Activated T-cell treated with anti-CD3 and anti-CD28 coated beads, Interleukin-2, amount 50 U/mL, for 4 hours (primary cell): ENCODE measurements around the gene CACNA1A. TPM values are rescaled to one million over a fixed set of nuclear protein-coding genes. Genes with fewer than 3 reads are reported as not detected.
A peak's percentile ranks its signal among the peaks of the same experiment; 100 is the strongest.

ENCODE experiments used
- ATAC-seq, 2 donors: fragments of 200-7000 bp; cut with Tn5 transposase; one replicate each; pipeline ENCODE4 v1.10.0; 2021
- DNase-seq: peaks from one replicate; pipeline ENCODE4 v3.0.0-alpha.2; 2020
- H3K27me3 Mint-ChIP-seq: one replicate; pipeline ENCODE4 v1.8.0; 2021; ENCODE audit warnings: low read depth, mixed read lengths
- H3K36me3 Mint-ChIP-seq: one replicate; pipeline ENCODE4 v1.8.0; 2022; ENCODE audit warnings: mixed read lengths; ENCODE audit not compliant: insufficient read depth
- H3K4me1 Mint-ChIP-seq: one replicate; pipeline ENCODE4 v1.8.0; 2021; ENCODE audit warnings: low read depth, mixed read lengths
- H3K4me3 Mint-ChIP-seq: one replicate; pipeline ENCODE4 v1.8.0; 2021; ENCODE audit warnings: mild to moderate bottlenecking, moderate library complexity, mixed read lengths
- H3K9me3 Mint-ChIP-seq: one replicate; pipeline ENCODE4 v1.8.0; 2021; ENCODE audit warnings: mixed read lengths
- total RNA-seq, 3 donors: library from RNA; stranded (reverse); gene quantifications; one replicate each; pipeline ENCODE4 v1.2.1, GENCODE V29; 2021

CACNA1A gene
- total RNA-seq, 3 donors from 2014 or later, result 0.16 to 0.43 (median 0.20) TPM

DNA sequence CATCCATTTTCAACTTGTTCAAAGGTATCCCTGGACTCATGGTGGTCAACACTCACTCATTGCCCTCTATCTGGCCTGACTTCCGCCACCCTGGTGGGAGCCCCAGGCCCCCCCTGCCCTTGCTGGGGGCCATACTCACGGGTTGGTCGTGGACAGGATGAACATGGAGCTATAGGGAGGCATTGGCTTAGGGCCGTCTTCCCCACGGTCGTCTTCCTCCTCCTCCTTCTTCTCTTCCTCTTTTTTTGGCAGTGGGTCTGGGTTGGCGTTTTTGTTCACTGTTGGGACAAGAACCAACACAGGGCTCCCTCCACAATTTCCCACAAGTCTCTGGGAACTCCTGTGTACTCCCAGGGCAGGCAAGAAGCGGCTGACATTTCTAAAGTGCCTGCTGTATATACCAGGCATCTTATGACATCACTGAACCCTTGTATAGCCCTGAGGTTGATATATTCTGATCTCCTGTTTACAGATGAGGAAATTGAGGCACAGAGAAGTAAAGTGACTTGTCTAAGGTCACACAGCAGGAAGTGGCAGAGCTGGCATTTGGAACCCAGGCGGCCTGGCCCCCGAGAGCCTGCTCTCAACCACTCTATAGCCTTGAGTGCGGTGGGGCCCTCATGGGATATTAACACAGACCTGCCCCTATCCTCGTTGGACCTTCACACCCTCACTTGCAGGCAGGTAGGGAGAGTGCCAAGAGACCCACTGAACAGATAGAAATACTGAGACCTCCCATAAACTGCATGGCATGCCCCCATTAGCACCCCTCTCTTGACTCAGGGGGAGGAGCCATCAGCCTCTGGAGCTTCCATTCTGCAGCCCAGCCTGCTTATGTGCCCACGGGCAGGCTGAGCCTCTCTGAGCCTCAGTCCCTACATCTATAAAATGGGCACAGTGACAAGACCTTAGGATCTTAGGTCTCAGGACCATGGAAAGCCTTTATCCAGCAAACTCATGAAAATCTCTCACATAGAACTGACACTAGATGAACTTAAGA, 221.1 kb downstream of the CACNA1A start:
- Mint-ChIP-seq H3K4me1 (peaks cover 3% of the 10 kb centered on the region), H3K36me3 (no peaks in the 10 kb centered on the region), H3K4me3 (no peak overlapping the region), H3K27me3 (no peaks in the 10 kb centered on the region), H3K9me3 (no peaks in the 10 kb centered on the region)
- ATAC-seq (no peak), DNase-seq (no peak)

DNA sequence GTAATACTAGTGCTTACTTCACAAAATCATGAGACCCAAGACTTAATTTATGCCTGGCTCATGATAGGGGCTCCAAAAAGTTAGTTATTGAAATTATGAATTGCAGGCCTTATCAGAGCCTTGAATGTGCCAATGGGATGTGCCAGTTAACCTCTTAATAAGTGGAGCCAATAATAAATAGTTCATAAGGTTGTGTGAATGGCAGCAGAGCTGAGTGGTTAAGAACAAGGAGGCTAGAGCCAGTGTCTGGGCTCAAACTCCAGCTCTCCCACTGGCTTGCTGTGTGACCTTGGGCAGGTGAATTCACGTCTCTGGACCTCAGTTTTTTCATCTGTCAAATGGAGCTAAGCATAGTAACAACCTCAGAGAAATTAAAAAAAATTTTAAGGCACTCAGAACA, 222.4 kb downstream of the CACNA1A start:
- Mint-ChIP-seq H3K4me3 (no peak overlapping the region), H3K9me3 (no peaks in the 10 kb centered on the region), H3K27me3 (no peaks in the 10 kb centered on the region), H3K36me3 (no peaks in the 10 kb centered on the region), H3K4me1 (peaks cover 3% of the 10 kb centered on the region)
- no peak for ATAC-seq
- DNase-seq, result no peak

DNA sequence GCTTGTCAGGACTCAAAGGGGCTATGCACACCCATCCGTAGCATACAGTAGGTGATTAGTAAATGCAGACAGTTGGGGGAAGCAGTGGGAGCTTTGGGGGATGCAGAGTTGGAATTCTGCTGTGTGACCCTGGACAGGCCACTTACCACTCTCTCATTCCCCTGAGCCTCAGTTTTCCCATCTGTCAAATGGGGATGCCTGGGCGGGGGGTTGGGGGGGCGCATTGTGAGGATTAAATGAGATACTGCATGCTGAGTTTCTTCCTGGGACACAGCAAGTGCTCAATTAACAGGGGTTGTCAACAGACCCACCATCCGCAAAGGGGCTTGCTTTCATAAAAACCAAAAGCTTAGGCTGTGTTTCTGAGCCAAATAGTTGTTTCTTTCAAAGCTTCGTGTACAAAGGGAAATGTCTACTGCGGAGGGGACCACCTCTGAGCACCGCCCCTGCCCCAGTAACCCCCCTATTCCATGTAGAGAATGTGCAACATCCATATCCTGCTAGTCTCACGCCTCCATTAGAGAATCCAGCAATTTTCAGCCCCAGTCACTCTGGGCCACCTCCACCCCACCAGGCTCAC, 223.7 kb downstream of the CACNA1A start:
- H3K36me3 Mint-ChIP-seq, result no peaks in the 10 kb centered on the region
- no peak overlapping the region for H3K4me3 Mint-ChIP-seq
- DNase-seq, result no peak
- no peaks in the 10 kb centered on the region for H3K9me3 Mint-ChIP-seq
- peaks cover 14% of the 10 kb centered on the region for H3K4me1 Mint-ChIP-seq
- no peaks in the 10 kb centered on the region for H3K27me3 Mint-ChIP-seq
- ATAC-seq, result no peak

DNA sequence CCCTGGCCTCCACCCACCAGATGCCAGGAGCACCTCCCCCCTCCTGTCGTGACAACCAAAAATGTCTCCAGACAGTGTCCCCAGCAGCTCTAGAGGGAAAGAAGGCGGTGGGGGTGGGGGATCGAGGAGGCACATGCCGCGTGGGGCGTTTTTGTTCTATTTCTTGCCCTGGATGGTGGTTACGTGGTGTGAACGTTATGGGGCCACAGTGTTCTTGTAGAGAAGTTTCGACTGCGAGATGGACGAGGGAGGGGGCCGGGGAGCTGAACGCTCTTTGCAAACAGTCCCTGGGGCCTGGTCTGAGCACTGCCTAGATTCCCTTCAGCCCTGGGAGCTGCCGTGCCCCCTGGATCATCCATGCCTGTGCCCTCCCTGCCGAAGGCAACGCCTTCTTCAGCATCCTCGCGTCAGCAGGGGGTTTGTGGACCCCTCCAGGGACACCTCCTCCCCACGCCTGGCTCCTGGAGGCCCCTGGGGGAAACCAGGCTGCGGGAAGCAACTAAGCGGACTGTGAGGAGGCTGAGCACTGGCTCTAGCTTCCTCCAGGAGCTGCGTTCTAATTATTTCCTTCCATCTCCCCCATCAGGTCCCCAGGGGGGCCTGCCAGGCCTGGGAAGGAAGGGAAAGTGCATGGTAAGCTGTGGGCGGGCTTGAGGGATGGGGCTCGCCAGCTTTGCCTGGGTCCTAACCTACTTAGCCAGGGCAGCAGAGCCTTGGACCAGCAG, 224.6 kb downstream of the CACNA1A start:
- DNase-seq (no peak), ATAC-seq (no peak)
- Mint-ChIP-seq H3K27me3 (no peaks in the 10 kb centered on the region), H3K9me3 (no peaks in the 10 kb centered on the region), H3K4me1 (peaks cover 20% of the 10 kb centered on the region), H3K36me3 (no peaks in the 10 kb centered on the region), H3K4me3 (no peak overlapping the region)

DNA sequence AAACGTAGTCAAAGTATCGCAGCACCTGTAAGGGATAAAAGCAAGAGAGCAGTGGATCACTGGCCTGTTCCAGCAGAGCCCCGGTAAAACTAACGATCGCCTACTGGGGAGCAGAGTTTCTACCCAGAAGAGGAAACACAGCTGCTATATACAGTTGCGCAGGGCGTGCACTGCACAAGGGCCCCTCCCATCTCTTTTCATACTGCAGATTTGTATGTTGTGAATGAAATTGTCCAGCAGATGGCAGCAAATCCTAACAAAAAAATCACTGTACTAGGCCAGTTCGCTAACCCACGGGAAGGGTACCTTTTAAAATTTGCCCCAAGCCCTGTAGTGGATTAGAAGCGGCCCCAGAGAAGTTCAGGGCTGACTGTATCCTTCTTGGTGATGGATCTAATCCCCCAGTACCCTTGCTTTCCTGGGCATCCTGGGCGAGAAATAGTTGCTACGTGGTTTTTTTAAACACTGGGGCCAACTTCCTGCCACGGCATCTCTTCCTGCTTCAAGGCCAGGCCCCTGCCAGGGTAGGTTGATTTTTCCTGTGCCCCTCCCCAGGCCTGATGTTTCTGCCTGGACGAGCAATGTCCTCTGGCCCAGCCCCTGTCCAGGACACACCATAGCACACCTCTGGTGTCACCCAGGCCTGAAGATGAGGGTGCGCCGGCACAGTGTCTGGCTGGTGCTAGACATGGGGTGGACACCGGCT, 229.0 kb downstream of the CACNA1A start:
- no peaks in the 10 kb centered on the region for H3K9me3 Mint-ChIP-seq
- ATAC-seq (peak; percentile 97), DNase-seq (peak; percentile 48)
- H3K4me1 Mint-ChIP-seq, result peaks cover 26% of the 10 kb centered on the region
- peak overlapping the region; percentile 17 for H3K4me3 Mint-ChIP-seq
- H3K36me3 Mint-ChIP-seq, result no peaks in the 10 kb centered on the region
- H3K27me3 Mint-ChIP-seq, result no peaks in the 10 kb centered on the region

DNA sequence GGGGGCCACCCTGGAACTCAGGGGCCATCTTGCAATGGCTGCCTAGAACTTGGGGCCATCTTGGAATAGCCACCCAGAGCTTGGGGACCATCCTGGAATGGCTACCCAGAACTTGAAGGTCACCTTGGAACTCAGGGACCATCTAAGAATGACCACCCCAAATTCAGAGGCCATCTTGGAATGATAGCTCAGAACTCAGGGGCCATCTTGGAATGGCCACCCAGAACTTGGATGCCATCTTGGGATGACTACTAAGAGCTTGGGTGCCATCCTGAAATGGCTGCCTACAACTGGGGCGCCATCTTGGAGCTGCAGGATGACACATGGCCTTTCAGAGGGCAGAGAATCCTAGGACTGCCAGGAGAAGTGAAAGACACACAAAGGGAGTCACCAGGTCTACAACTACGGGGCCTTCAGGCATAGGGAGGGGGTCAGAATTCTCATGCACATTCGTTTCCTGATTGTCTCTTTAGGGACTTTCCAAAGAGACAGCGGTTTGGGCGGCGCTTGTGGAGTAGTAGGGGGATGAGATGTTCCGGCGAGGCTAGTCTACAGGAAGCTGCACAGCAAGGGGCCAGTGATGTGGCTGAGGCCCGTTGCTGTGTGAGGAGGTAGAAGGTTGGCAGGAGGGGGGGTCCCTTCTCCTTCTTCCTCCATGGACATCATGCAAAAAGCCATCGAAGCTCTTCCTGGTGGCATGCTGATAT, 231.1 kb downstream of the CACNA1A start:
- H3K27me3 Mint-ChIP-seq, result no peaks in the 10 kb centered on the region
- H3K4me1 Mint-ChIP-seq, result peaks cover 23% of the 10 kb centered on the region
- H3K4me3 Mint-ChIP-seq, result no peak overlapping the region
- no peaks in the 10 kb centered on the region for H3K36me3 Mint-ChIP-seq
- ATAC-seq, result no peak
- DNase-seq, result no peak
- no peaks in the 10 kb centered on the region for H3K9me3 Mint-ChIP-seq

DNA sequence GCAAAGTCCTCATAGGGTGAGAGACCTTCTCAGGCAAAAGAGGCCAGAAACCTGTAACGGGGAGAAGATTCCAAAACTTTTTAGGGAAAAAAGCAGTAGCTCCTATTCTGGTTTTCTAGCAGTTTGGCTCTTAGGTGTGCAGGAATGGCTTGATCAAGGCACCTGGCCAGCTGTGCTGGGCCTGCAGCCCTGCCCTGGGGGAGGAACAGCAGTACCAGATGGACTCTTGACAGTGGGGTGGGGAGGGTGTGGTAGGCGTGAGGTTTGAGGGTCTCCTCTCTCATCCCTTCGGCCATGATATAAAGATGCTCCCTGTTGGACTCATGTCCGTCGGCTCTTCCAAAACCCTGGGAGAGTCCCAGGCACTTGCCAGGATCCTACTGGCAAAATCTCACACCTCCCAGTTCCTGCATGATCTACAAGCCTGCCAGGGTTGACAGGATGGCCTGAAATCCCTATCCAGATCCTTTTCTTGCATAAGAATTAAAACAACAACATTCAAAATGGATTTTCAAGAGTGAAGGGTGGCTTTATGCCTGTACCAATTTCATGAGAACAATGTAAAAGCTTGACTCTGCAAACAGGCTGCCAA, 235.7 kb downstream of the CACNA1A start:
- Mint-ChIP-seq H3K9me3 (no peaks in the 10 kb centered on the region), H3K4me3 (no peak overlapping the region), H3K27me3 (no peaks in the 10 kb centered on the region), H3K4me1 (peaks cover 3% of the 10 kb centered on the region), H3K36me3 (no peaks in the 10 kb centered on the region)
- ATAC-seq, result no peak
- no peak for DNase-seq

DNA sequence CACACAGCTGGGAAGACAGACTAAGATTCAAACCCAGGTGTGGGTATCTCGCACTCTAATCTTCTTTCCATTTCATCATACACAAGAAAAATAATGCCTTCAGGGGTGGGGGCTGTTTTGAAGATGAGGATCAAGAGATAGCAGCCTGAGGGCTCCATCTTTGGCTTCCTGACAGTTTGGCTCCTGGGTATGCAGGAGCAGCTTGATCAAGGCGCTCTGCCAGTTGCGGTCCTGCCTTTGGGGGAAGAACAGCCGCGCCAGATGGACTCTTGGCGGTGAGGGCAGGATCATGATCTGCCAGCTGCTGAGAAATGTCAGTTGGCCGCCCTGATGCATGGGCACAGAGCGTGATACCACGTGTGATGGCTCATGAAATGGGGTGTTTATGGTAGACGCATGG, 236.9 kb downstream of the CACNA1A start:
- Mint-ChIP-seq H3K27me3 (peaks cover 2% of the 10 kb centered on the region), H3K4me3 (no peak overlapping the region), H3K36me3 (no peaks in the 10 kb centered on the region), H3K9me3 (no peaks in the 10 kb centered on the region), H3K4me1 (no peaks in the 10 kb centered on the region)
- DNase-seq (no peak), ATAC-seq (no peak)

DNA sequence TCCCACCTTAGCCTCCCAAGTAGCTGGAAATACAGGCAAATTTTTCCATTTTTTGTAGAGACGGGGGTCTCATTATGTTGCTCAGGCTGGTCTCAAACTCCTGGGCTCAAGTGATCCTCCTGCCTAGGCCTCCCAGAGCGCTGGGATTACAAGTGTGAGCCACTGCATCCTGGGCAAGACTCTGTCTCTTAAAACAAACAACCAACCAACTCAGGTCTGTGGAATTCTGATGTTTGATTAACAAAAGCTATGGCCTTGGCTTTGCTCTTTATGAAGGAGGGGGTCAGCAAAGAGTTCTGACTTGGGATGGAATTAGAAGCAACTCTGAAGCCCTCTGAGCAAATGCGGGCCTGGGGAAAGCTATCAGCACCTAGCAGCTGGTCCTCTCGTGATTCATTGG, 238.4 kb downstream of the CACNA1A start:
- no peaks in the 10 kb centered on the region for H3K36me3 Mint-ChIP-seq
- no peak overlapping the region for H3K4me3 Mint-ChIP-seq
- no peaks in the 10 kb centered on the region for H3K9me3 Mint-ChIP-seq
- H3K4me1 Mint-ChIP-seq, result no peaks in the 10 kb centered on the region
- ATAC-seq (no peak), DNase-seq (no peak)
- H3K27me3 Mint-ChIP-seq, result peaks cover 5% of the 10 kb centered on the region

DNA sequence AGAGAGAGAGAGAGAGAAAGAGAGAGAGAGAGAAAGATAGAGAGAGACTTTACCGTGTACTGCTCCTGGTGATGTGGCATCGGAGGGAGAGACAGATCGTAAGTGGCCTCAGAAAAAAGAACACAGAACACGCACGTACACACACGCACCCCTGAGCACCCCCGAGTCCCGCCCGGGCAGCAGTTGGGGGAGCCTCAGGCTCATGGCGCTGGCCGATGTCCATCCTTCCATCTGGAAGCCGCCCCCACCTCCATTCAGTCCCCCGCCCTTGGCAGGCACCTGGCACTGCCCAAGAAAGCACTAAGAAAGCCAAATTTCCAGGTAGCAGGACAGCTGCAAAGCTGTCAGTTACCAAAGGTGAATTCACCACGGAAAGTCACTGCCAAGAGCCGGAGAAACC, 239.1 kb downstream of the CACNA1A start:
- no peaks in the 10 kb centered on the region for H3K9me3 Mint-ChIP-seq
- no peak overlapping the region for H3K4me3 Mint-ChIP-seq
- DNase-seq (no peak), ATAC-seq (no peak)
- peaks cover 3% of the 10 kb centered on the region for H3K4me1 Mint-ChIP-seq
- H3K27me3 Mint-ChIP-seq, result peaks cover 5% of the 10 kb centered on the region
- no peaks in the 10 kb centered on the region for H3K36me3 Mint-ChIP-seq

DNA sequence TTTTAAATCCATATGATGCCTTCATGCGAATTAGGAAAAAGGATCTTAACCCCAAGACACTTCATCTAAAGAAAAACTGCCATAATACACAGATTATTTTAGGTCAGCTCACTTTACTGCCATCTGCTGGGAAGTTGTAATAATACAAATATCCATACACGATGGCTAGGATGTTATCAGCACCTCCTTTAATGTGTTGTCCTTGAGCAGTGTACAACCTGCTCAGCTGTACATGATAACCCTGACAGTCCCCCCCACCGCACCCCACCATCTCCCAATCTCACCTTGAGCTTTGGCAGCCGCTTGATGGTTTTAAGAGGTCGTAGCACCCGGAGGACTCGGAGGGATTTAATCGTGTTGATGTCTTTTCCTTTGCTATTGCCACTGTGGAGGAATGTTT, 243.8 kb downstream of the CACNA1A start:
- ATAC-seq, result peak in 1 of 2 donors; percentile 38
- H3K27me3 Mint-ChIP-seq, result peaks cover 17% of the 10 kb centered on the region

DNA sequence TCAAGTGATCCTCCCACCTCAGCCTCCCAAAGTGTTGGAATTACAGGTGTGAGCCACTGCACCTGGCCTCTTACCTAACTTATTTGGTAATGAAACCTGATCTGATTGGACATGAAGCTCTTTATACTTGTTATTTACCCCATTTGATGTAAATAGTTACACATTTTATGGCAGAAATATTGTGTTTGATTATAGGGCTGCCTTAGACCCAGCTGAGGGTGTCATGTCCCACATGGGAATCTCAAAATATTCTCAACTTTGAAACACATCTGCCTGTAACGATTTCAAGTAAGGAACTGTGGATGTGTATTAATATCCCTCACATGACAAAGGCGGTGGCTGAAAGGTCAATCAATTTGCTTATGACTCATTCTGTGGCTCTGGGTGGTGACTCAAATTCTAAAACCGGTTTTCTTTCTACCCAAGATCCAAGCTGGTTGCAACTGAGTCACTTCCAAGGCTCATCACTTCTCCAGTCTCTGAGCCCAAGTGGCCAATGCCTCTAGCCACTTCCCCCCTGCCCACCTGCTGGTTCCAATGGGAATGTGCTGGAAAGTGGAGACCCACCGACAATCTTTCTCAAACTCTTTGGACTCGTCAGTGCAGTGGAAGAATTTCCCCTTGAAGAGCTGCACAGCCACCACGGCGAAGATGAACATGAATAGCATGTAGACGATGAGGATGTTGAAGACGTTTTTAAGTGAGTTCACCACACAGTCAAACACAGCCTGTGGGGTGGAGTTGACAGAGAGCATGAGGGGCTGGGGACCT, 245.2 kb downstream of the CACNA1A start:
- Mint-ChIP-seq H3K4me3 (no peak overlapping the region), H3K9me3 (no peaks in the 10 kb centered on the region), H3K4me1 (peaks cover 11% of the 10 kb centered on the region), H3K27me3 (peaks cover 26% of the 10 kb centered on the region), H3K36me3 (peaks cover 3% of the 10 kb centered on the region)
- ATAC-seq, result peak; percentile 93 to 94
- DNase-seq, result no peak

More for the DNA sequence above, 243.8 kb downstream of the CACNA1A start:
- Mint-ChIP-seq H3K4me1 (peaks cover 11% of the 10 kb centered on the region), H3K4me3 (no peak overlapping the region), H3K9me3 (no peaks in the 10 kb centered on the region), H3K36me3 (no peaks in the 10 kb centered on the region)
- DNase-seq, result no peak

DNA sequence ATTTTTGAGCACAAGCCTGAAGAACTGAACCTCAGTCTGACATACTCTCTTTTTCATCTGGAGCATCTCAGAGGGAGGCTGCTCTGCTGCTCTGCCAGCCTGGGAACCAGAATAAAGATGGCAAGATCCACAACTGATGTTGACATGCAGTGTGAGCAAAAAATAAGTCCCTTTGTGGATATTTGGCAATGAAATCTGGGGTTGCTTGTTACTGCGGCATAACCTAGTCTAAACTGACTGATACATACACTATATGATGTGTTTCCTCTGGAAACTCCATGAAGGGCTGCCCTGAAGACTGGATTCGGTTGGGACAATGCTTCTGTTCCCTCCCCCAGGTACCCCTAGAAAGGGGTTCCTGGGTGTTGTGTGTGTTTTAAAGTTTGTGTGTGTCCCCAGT, 249.4 kb downstream of the CACNA1A start:
- Mint-ChIP-seq H3K9me3 (no peaks in the 10 kb centered on the region), H3K4me3 (no peak overlapping the region), H3K27me3 (peaks cover 20% of the 10 kb centered on the region), H3K36me3 (peaks cover 3% of the 10 kb centered on the region), H3K4me1 (peaks cover 8% of the 10 kb centered on the region)
- DNase-seq (no peak), ATAC-seq (no peak)
